ENCODE data around the gene FOXD1.
"Not testable (repeated sequence)": the region's sequence is repeated elsewhere in the genome, so short reads cannot be mapped to it uniquely, and the experiment has no call there.

Gene FOXD1

DNA sequence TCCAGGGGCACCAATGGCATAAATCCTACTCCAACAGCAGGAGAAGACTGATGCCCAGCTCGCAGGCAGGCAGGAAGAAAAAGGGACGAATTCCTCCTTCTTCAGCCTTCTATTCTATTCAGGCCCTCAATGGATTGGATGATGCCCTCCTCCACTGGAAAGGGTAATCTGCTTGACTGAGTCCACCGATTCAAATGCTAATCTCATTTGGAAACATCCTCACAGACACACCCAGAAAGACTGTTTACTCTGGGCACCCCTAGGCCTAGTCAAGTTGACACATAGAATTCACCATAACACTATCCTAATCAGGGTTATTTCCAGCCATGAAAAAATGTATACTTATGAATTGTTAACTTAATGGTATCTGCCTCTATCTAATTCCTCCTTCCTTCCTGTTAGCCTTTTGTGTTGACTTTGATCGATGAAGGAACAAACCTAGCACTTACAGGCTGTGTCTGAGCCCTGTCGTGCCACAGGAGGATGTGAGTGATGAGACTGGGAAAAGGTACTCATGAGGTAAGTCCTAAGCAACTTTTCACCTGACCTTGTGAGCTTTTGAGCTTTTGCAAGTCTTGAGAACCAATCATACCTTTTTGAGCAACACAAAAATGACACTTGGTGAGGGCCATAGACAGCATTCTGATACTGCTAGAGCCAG is 36.5 kb downstream of the FOXD1 start:
- no peak for DNase-seq

DNA sequence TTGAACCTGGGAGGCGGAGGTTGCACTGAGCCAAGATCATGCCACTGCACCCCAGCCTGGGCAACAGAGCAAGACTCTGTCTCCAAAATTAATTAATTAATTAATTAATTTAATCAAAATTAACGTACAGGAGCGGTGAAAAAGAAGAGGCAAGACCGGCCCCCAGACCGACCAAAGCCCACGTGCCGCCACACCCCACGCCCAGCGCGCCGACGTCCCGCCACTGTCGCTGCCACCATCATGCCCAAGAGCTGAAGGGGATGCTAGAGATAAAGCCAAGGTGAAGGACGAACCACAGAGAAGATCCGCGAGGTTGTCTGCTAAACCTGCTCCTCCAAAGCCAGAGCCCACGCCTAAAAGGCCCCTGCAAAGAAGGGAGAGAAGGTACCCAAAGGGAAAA is 38.6 kb downstream of the FOXD1 start:
- not testable (repeated sequence) for DNase-seq

DNA sequence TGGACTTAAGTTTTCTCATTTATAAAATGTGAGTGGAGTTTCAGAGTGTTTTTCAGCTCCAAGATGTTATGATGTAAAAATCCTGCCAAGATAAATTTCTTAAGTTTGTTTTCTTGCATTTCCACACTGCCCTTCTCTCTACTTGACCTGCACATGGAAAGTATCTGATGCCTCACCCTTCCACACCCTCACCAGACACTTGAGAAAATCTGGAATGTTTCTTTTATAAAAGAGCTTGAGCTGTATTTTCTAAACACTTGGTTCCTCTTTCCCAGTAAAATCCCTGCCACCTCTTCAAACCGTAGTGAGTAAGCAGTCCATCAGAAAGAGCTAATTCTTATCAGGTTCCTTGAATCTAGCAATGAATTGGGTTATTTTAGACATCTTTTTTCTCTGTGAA is 42.9 kb downstream of the FOXD1 start:
- DNase-seq: no peak

DNA sequence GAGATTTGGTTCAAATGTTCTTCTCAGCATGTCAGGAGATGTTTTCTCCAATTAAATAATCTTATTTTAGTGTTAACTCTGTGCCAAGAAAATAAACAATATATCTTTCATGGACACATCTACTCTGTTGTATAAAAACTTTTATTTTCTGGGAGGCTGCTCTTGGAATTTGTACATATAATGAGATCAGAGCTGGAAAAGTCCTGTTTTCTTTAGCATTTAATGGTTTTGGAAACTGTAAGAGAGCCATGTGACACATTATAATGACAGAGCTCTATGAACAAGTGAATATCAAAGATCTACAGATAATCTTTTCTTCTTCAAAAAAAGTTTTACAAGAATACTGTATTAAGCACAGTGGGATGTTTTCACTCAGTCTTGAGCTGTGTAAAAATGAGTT is 48.8 kb downstream of the FOXD1 start:
- DNase-seq: no peak

All from activated naive CD4-positive, alpha-beta T cell (primary cell).